GM11168 (cell line): ENCODE measurements around the gene AGBL1.
"Not testable (repeated sequence)": the region's sequence is repeated elsewhere in the genome, so short reads cannot be mapped to it uniquely, and the experiment has no call there.

Experiments used
- in situ Hi-C: fragments of 300-500 bp; cut with MboI; formaldehyde crosslinking; loops from one replicate; pipeline ENCODE4 v1.12.0; 2022; ENCODE audit warnings: low sequenced_read_pairs; ENCODE audit not compliant: unreplicated experiment

The AGBL1 gene

DNA sequence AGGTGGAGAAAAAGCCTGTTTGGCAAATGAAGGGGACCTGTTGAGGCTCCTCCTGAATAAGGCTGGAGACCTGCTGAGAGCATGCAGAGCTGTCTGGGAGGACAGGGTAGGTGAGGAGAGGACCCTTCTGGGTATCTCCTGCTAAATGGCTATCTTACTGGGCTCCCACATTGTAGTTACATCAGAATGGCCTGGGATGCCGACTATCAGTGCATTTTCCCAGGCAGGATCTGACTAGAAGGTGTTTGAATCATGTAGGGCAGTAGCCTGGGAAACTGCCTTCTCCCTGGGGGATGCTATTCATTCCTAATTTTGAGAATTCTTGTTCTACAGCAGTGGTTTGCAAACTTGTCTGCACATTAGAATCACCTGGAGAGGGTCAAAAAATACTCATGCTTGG is 631 bp downstream of the AGBL1 start:
- in situ Hi-C loops: no loop called here

DNA sequence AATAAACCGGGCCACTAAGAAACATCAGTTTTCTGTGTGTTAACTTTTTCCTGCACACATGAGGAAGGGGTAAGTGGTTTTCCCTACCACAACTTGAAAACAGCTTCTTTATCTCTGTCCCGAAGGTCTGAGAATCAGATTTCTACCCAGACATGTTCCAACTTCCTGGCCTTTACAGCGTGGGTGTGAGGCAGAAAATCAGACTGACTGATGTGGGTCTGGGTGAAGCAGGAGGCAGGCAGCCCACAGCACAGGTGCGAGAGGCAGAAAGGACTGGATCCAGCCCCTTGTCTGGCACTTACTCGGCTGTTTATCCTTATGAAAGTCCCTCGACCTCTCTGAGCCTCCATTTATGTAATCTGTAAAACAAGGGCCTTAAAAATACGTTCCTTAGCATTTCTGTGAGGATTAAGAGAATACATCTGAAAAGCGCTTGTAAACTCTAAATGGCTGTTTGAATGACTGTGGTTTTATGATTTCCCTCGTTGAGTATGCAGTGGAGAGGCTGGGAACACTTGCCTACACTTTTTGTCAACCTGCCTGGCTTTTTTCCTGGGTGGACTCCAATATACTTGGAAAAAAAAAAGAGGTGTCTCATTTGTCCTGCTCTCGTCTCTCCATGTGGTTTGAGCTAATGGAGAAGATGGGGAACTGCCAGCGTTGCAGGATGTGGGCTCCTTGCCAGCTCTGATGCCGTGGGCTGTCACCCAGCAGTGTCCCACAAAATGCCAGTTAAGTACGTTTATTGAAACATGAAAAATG is 3.1 kb downstream of the AGBL1 start:
- in situ Hi-C loops: no loop called here

DNA sequence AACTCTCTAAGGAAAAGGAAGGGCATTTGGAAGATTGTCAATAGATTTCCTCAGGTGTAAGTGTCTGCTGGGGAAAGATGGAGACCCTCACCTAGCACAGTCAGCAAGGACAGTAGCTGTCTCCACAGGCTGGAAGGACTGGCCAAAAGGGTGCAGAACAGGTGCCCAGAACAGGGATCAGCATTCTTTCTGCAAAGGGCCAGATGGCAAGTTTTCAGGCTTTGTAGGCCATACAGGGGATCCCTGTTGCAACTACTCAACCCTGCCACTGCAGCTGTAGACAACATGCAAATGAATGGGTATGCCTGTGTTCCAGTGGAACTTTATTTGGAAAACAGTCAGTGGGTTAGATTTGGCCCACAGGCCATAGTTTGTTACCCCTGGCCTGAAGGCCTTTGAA is 8.1 kb downstream of the AGBL1 start:
- in situ Hi-C loops: no loop called here

DNA sequence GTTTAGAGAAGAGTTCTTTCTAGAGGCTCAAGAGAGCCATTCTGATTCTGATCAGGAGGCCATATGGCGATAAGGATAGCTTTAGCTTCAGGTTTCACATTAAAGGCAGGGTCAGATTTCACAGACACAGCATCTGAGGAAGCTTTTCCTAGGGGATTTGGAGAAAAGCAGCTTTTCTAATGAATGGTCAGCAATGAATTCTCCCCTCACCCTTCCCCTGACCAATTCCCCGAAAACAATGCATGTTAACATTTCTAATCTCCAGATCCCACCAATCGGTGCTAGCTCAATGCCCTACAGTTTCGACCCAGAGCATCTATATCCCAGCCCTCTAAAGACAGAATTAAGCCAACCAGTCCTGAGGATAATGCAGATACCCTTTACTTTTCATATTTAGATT is 9.8 kb downstream of the AGBL1 start:
- in situ Hi-C loops: no loop called here

DNA sequence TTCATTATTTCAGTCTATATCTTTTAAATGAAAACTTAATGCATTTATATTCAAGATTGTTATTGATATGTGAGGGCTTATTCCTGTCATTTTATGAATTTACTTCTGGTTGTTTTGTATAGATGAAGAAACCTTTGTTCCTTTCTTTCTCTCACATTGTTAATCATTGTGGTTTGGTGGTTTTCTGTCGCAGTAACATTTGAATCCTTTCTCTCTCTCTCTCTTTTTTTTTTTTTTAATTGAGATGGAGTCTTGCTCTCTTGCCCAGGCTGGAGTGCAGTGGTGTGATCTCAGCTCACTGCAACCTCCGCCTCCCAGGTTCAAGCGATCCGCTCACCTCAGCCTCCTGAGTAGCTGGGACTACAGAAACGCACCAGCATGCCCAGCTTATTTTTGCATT is 22.1 kb downstream of the AGBL1 start:
- in situ Hi-C loops: no loop called here

DNA sequence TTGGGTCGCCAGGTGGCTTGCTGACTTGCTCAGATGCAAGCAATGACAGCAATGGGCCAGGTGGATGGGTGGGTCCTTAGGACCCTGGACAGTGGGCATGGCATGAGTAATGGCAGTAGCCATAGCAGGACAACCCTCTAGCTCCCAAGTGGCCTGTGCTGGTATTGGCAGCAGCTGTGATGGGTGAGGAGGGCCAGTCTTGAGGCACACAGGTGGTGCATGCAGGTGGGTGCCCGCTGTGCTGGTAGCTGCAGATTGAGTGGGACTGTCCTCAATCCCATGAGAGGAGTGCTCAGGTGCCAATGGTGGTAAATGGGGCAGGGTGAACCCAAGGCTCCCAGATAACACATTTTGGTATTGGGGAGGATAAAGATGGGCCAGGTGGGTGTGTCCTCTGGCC is 24.2 kb downstream of the AGBL1 start:
- in situ Hi-C loops: no loop called here

DNA sequence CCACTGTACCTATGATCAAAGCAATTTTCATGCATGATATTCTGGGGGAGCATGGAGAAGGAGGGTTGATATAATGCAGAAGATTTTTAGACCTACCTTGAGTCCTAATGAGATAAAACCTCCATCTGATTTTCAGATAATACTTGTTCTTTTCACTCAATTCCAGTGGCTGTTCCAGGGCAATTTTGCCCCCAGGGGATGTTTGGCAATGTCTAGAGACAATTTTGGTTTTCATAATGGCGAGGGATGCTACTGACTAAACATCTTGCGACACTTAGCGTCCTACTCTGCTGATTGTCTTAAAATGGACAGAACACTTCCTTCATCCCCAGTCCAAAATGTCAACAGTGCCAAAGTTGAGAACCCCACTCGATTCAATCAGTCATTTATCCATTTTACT is 26.6 kb downstream of the AGBL1 start:
- in situ Hi-C loops: no loop called here

DNA sequence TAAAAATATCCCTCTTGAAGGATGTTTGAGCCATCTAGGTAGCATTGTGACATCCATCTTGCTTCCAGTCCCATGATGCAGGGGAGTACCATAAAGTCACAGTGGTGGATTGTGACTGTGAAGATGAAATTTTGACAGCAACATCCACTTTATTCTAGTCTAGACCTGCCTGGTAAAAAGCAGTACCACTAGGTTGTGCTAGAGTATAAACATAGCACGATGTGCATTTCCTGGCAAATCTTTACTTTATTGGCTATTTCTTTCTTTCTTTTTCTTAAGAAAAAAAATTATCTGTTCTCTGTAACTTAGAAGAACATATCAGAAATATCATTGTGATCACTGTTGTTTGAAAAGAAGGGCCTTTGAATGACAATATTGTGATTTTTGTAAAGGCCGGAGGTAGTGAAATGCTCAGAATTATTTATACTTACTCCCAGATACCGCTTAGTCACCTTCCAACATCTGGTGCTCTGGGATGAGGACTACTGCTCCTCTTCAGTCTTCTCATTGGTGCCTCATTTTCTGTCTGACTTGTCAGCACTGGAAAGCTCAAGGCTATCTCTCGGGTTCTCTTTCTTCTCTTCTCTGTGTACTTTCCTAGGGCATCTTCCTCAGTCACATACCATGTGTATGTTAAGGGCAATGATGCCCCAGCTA is 35.6 kb downstream of the AGBL1 start:
- in situ Hi-C loops: no loop called here

DNA sequence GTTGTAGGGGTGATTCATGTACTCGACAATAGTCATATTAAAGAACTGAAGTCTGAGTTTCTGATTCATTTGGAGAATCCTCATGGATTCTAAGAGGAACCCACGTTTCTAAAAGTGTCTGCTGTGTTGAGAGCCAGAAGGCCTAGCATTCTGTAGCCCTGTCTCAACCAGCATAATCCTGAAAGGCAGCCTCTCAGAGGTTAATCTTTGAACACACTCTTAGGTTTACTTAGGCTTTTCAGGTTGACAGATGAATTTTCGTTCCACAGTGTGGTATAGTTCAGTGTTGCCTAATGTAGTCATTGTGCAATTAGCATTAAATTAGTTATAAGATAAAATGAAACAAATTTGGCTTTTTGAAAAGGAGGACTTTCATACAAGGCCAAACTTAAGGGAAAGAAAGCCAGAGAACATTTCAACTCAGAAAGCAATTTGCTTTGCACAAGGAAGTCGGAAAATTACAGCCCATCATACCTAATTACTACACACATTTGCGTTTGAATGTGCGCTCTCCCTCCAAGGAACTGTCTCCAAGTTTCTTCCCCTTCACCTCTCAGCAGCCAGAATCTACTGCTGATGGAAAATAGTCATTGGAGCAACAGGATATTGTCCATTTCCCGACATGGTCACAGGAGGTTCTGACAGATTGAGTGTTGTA is 42.0 kb downstream of the AGBL1 start:
- in situ Hi-C loops: no loop called here

DNA sequence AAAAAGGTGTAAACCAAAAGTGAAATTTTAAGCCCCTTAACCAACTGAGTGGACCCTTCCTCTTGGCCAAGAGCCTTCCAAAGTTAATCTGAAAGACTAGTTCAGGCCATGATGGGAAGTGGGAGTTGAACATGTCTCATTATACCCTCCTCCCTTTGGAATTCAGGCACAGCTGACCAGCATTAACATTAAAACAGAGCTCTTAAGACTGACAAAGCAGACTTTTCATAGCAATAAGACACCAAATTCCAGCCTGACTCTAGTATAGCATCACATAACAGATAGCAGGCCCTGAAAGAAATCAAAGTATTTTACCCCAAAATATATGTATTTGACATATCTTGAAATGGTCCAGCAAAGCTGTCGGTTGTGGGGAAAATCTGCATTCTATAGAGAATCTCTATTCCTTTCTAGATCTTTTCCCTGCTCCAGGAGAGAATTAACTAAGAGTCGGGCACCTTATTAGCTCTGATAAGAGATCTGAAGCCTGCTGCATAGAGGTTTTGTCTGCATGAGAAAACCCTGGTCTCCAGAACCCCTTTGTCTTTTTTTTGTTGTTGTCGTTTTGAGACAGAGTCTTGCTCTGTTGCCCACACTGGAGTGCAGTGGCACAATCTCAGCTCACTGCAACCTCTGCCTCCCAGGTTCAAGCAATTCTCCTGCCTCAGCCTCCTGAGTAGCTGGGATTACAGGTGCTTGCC is 43.2 kb downstream of the AGBL1 start:
- in situ Hi-C loops: not testable (repeated sequence)

DNA sequence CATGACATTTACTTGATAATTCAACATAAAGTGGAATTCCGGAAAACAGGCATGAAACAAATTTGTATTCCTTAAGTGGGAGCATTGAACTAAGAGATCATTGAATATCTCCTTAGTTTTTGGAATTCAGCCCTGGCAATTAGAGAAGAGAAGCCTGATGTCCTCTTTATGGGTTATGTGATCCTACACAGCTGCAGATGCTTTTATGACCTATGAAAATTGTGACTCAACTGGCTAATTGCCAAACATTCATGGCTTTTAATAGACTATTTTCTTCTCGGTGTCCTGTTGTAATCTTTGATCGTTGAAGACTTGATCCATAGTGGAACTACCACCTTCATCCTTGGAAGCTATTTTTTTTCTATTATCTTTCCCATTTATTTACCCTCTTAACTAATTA is 46.1 kb downstream of the AGBL1 start:
- in situ Hi-C loops: no loop called here

DNA sequence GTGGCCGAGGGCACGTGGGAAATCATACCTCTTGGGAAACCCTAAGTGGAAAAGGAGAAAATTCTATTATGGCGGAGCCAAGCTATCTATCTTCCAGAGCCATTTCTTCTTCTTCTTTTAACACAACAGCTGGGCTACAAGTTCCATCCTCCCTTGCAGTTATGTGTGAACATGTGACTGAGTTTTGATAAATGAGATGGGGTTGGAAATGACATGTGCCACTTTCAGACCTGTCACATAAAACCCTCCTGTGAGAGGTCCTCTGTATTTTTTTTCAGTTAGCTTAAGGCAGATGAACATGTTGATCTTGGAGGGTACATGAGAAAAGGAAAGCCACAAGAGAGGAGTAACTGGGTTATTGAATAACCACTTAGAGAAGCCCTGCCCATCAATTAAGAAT is 47.9 kb downstream of the AGBL1 start:
- in situ Hi-C loops: no loop called here

DNA sequence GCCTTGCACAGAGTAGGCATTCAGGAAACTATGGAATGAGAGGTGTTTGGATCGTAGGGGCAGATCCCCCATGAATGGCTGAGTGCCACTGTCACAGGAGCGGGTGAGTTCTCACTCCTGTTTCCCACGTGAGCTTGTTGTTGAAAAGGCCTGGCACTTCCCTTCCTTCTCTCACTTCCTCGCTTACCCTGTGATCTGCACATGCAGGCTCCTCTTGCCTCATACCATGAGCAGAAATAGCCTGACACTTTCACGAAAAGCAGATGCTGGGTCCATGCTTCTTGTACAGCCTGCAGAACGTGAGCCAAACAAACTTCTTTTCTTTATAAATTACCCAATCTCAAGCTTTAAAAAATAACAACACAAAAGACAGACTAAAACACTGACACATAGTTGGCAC is 55.4 kb downstream of the AGBL1 start:
- in situ Hi-C loops: no loop called here

DNA sequence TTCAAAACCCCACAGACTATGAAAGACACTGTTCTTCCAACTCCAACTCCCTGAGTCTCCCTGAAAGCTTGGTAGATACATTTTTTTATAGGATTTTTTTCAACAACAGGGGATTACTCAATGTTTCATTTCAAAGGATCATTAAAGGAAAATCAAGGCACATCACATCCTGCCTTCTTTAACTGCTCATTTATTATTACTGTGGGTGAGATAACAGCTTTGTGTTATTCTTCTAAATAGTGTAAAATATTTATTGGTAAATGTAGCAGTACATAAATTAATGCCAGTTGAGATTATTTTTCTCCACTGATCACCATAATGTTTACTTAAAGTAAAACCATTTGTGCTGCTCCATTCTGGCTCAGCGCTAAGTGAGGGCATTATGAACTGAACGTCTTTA is 57.2 kb downstream of the AGBL1 start:
- in situ Hi-C loops: no loop called here

DNA sequence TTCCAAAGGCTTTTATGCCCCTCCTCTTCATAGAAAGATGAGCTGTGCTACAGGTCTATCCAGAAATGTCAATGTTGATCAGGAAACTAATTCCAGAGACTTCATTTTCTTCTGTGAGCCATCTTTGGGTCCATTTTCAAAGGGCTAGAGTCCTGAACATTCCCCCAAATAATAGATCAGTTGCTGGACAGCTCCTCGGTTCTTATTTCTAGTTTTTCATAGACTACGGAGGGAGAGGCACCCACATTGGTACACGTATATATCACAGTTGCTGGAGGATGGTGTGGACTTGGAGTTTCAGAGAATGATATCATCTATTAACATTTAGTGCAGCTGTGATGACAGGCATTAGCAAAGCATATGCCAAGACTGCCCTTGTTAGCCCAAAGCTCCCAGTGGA is 59.1 kb downstream of the AGBL1 start:
- in situ Hi-C loops: no loop called here

DNA sequence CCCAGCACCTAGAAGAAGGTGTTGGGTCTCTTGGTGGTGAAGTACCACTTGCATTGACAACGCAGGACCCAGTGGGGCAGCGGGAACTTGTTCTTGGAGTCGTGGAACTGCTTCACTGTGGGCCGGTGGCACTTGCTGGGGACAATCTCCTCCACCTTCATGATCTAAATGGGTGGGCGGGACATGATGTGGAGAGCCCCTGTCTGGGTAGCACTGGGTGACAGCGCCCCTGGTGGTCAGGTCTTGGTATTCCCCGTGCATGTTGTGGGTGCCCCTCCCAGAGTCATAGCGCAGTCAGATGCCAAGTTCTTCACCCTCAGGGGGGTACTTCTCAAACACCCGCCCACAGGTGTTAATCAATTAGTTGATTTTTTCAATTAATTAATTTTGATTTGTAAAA is 60.2 kb downstream of the AGBL1 start:
- in situ Hi-C loops: no loop called here

DNA sequence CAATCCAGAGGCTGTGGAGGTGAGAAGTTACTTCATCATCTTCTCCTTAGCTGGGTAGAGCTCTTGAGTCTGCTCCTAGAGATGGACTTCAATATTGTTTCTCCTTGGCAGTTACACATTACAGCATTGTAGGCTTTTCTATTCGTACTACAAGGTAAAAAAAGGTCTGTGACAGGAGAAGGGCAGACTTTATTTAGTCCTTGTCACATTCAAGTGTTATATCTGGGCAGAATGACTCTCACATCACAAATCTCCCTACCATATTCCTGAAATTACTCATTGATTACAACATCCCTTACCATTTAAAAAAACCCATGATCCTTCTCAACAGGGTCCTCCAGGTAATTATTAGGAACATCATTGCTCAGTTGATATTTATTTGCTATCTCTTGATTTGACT is 75.0 kb downstream of the AGBL1 start:
- in situ Hi-C loops: no loop called here

DNA sequence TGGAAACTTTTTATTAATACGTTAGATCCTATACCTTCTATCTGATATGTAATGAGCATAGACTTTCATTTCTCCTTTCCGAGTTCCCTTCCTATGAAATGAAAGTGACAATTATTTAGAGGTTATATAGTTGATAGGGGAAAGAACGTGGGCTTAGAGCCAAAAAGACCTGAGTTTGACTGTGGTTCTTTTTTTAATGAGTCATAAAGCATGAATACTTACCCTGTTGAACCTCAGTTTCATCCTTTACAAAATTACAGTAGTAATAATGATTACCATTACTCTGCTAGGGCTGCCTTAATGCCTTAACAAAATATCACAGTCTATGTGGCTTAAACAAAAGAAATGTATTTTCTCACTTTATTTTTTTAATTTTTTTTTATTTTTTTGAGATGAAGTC is 75.9 kb downstream of the AGBL1 start:
- in situ Hi-C loops: no loop called here

DNA sequence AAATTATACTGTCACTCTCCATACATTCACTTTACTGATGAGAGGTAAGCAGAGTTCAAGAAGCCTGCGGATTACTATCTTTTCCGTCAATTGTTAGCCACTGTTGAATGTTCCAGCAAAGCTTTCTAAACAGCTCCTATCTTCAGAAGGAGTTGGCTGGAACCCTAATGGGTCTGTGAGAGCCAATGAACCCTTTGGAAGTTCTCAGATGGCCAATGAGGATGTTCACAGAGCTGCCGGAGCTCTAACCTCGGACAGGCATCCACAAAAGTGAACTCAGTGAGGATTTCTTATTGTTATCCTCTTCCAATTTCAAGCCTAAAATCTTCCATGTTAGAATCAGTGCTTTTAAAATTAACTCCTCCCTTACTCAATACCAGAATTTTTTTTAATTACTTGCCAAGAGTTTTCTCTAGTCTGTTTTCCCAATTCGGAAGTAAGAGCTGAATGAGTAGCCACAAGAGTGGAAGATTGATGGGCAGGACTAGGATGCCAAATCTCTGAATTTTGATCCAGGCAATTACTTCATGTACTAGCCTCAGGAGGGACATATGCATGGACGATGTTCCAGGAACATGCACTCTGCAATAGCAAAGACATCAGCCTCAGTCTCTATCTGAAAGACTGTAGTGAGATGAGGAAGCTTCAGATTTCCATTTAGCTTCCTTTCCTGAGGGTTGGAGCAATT is 78.1 kb downstream of the AGBL1 start:
- in situ Hi-C loops: no loop called here

DNA sequence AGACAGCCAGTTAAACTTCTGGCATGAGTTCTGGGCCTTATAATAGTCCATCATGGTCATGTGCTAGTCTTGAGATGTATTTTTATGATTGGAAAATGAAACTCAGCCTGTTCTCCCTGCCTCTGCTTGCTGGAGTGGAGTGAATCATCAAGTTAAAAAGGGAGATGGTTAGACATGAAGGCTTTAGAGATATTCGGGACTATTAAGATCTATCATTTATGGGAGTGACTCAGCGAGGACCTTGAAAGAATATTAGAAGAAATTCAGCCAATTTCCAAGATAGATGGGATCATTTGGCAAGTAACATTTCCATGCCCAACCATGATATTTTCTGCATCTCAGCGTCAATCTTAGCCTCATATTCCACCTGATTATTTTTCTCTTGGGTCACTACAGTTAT is 79.8 kb downstream of the AGBL1 start:
- in situ Hi-C loops: no loop called here

DNA sequence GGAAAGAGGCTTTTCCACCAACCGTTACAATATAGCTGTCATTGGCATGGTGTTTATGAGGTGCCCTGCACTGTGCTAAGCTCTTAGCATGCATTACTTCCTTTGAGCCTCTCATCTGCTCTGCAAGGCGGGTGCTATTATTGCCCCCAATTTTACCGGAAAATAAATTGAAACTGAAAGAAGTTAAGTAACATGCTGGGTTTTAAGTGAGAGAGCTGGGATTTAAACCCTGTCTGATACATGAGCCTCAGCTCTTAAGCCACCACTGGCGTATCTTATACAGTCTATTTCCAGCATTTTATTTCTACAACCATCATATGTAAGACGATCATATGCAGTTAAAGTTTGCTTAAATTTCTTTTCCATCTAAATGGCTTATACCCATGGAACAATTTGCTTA is 81.6 kb downstream of the AGBL1 start:
- in situ Hi-C loops: no loop called here
